Tongue (tissue), 2 donors: Measurements from ENCODE around the gene TUBGCP6. TPM values are rescaled to one million over a fixed set of nuclear protein-coding genes. Genes with fewer than 3 reads are reported as not detected.
A peak's percentile ranks its signal among the peaks of the same experiment; 100 is the strongest.

Experiments used
- DNase-seq: peaks from one replicate; pipeline ENCODE4 v3.0.0-alpha.2; 2015
- total RNA-seq: library from RNA; depleted of rRNA; stranded (reverse); fragments of >200 nt; gene quantifications from one replicate; pipeline ENCODE4 v1.2.3, GENCODE V29; 2014

TUBGCP6 gene
- total RNA-seq, 1 donor from 2014 or later: 39.7 TPM

- no peak for DNase-seq
These were observed 18.6 kb downstream of the TUBGCP6 start for GRCh38 chr22:50226063-50226874.

- DNase-seq: peak; percentile 25
These were observed 19.4 kb downstream of the TUBGCP6 start for GRCh38 chr22:50225200-50225969.

- DNase-seq: no peak
These were observed 20.8 kb downstream of the TUBGCP6 start for GRCh38 chr22:50224071-50224470.

GRCh38 chr22:50222508-50222907 lies 22.3 kb downstream of the TUBGCP6 start:
- DNase-seq: no peak

GRCh38 chr22:50221410-50222300 lies 23.2 kb downstream of the TUBGCP6 start:
- no peak for DNase-seq

GRCh38 chr22:50220603-50221409 lies 24.0 kb downstream of the TUBGCP6 start:
- no peak for DNase-seq

GRCh38 chr22:50219800-50220602 lies 24.8 kb downstream of the TUBGCP6 start:
- no peak for DNase-seq

- peak; percentile 88 for DNase-seq
These were observed 25.7 kb downstream of the TUBGCP6 start for GRCh38 chr22:50218996-50219727.

GRCh38 chr22:50218153-50218995 lies 26.4 kb downstream of the TUBGCP6 start:
- DNase-seq: no peak

- no peak for DNase-seq
These were observed 27.2 kb downstream of the TUBGCP6 start for GRCh38 chr22:50217543-50218152.

GRCh38 chr22:50216684-50217520 lies 27.9 kb downstream of the TUBGCP6 start:
- no peak for DNase-seq

GRCh38 chr22:50216055-50216683 lies 28.7 kb downstream of the TUBGCP6 start:
- DNase-seq: no peak

- DNase-seq: no peak
These were observed 29.3 kb downstream of the TUBGCP6 start for GRCh38 chr22:50215297-50216054.

GRCh38 chr22:50213263-50213662 lies 31.6 kb downstream of the TUBGCP6 start:
- no peak for DNase-seq

- no peak for DNase-seq
These were observed 33.7 kb downstream of the TUBGCP6 start for GRCh38 chr22:50211147-50211546.
